IMR-90 (cell line): ENCODE results near the gene DCC.

ENCODE experiments used
- MXI1 ChIP-seq: IDR thresholded peaks from 2 replicates; pipeline ENCODE4 v1.6.1; 2012; ENCODE audit warnings: low read depth, mild to moderate bottlenecking, low read length, moderate library complexity, borderline replicate concordance
- TF ChIP-seq, protein P1 (sequence below): conservative IDR thresholded peaks from 2 replicates; pipeline ENCODE4 v1.5.1; 2012; ENCODE audit warnings: mild to moderate bottlenecking, low read depth, low read length, improper control_type of control experiment

- TF ChIP-seq MXI1, result no peak
- TF ChIP-seq, protein P1, sequence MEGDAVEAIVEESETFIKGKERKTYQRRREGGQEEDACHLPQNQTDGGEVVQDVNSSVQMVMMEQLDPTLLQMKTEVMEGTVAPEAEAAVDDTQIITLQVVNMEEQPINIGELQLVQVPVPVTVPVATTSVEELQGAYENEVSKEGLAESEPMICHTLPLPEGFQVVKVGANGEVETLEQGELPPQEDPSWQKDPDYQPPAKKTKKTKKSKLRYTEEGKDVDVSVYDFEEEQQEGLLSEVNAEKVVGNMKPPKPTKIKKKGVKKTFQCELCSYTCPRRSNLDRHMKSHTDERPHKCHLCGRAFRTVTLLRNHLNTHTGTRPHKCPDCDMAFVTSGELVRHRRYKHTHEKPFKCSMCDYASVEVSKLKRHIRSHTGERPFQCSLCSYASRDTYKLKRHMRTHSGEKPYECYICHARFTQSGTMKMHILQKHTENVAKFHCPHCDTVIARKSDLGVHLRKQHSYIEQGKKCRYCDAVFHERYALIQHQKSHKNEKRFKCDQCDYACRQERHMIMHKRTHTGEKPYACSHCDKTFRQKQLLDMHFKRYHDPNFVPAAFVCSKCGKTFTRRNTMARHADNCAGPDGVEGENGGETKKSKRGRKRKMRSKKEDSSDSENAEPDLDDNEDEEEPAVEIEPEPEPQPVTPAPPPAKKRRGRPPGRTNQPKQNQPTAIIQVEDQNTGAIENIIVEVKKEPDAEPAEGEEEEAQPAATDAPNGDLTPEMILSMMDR, result no peak
Measured at GRCh38 chr18:53560546-53560945, 1220.5 kb downstream of the DCC start.
